Ovary (tissue), 3 donors: ENCODE results near the gene HDDC2.

Source experiments
- CTCF ChIP-seq, 3 donors: fragments of 450-650 bp in 2 of 3; fragments of 200-600 bp in 1 of 3; IDR thresholded peaks; one replicate each; pipeline versions ENCODE4 v1.5.1 to v1.8.0; 2016 to 2022; ENCODE audit warnings: antibody characterized with exemption in 3 of 3, mild to moderate bottlenecking in 1 of 3
- EP300 ChIP-seq: sonication (generic); formaldehyde crosslinking; IDR thresholded peaks from one replicate; pipeline ENCODE4 v1.6.1; 2017; ENCODE audit warnings: antibody characterized with exemption
- POLR2A ChIP-seq: fragments of 450-650 bp; IDR thresholded peaks from one replicate; pipeline ENCODE4 v1.6.1; 2017; ENCODE audit warnings: antibody characterized with exemption, mild to moderate bottlenecking, moderate library complexity
- donor health status: DM: no; HTN: no; CAD: no.

DNA sequence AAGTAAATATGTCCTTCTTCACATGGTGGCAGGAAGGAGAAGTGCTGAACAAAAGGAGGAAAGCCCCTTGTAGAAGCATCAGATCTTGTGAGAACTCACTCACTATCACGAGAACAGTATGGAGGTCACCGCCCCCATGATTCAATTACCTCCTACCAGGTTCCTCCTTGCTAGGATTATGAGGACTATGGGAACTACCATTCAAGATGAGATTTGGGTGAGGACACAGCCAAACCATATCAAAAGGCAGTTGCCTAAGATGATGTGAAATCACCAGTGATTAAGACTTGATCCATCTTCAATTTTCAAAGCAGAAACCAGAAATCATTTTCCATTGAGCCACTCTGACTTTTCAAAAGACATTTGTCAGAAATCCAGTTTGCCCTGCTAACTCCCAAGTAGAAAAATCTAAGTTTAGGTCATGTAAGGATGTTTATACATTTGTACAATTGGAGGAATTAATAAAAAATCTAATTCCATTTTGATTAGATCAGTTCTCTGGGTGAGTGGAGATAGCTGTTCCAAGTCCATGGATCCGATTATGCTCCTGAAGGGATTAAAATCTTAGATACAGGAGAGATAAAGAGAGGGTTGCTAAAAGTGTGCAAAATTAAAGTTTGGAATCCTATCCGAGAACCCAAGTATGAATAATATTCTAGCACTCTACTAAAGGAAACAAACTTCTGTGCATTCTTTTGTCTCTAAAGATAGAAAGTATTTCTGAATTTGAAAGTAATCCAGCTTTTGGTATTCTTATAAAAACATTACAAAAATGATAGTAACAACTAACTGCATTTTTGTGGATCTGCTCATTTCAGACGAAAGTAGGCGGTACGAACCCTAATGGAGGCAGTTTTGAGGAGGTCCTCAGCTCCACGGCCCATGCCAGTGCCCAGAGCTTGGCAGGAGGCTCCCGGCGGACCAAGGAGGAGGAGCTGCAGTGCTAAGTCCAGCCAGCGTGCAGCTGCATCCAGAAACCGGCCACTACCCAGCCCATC, 39.5 kb downstream of the HDDC2 start:
- TF ChIP-seq CTCF (IDR thresholded peaks at IDR 0.05) (no peak), POLR2A (no peak), EP300 (no peak)
